ENCODE data around the gene LMO2.
"Not testable (repeated sequence)": the region's sequence is repeated elsewhere in the genome, so short reads cannot be mapped to it uniquely, and the experiment has no call there.

LMO2 gene

GRCh38 chr11:33859306-33859705, 32.6 kb downstream of the LMO2 start:
- no peak for DNase-seq

GRCh38 chr11:33857933-33858371, 33.9 kb downstream of the LMO2 start:
- peak; percentile 77 for DNase-seq

GRCh38 chr11:33855500-33855899, 36.4 kb downstream of the LMO2 start:
- no peak for DNase-seq

GRCh38 chr11:33848717-33849390, 43.0 kb downstream of the LMO2 start:
- no peak for DNase-seq

GRCh38 chr11:33847251-33847650, 44.6 kb downstream of the LMO2 start:
- DNase-seq: no peak

- DNase-seq: no peak
Observed at GRCh38 chr11:33844236-33844635, 47.6 kb downstream of the LMO2 start.

GRCh38 chr11:33843018-33843417, 48.9 kb downstream of the LMO2 start:
- DNase-seq: no peak

GRCh38 chr11:33842236-33842915, 49.5 kb downstream of the LMO2 start:
- DNase-seq: no peak

- DNase-seq: not testable (repeated sequence)
Observed at GRCh38 chr11:33838234-33838633, 53.6 kb downstream of the LMO2 start.

- not testable (repeated sequence) for DNase-seq
Observed at GRCh38 chr11:33837334-33837733, 54.5 kb downstream of the LMO2 start.

- no peak for DNase-seq
Observed at GRCh38 chr11:33835143-33835878, 56.6 kb downstream of the LMO2 start.

GRCh38 chr11:33832676-33833075, 59.2 kb downstream of the LMO2 start:
- no peak for DNase-seq

GRCh38 chr11:33830903-33831648, 60.8 kb downstream of the LMO2 start:
- DNase-seq: no peak

GRCh38 chr11:33829430-33830141, 62.3 kb downstream of the LMO2 start:
- DNase-seq: peak; percentile 39

- DNase-seq: no peak
Observed at GRCh38 chr11:33828604-33829429, 63.1 kb downstream of the LMO2 start.

GRCh38 chr11:33827206-33827605, 64.7 kb downstream of the LMO2 start:
- DNase-seq: no peak

- no peak for DNase-seq
Observed at GRCh38 chr11:33825854-33826560, 65.9 kb downstream of the LMO2 start.

GRCh38 chr11:33822981-33823380, 68.9 kb downstream of the LMO2 start:
- DNase-seq: not testable (repeated sequence)

- DNase-seq: no peak
Observed at GRCh38 chr11:33819278-33820035, 72.4 kb downstream of the LMO2 start.

All from stimulated activated CD4-positive, alpha-beta T cell treated with anti-CD3 and anti-CD28 coated beads, Interleukin-12 subunit alpha, Interleukin-12 subunit beta, amount 100 ng/mL, for 4 hours (primary cell).